HCT116 (cell line): Measurements from ENCODE around the gene MEGF6. TPM values are rescaled to one million over a fixed set of nuclear protein-coding genes. Genes with fewer than 3 reads are reported as not detected.

Experiments used
- ATAC-seq: fragments of 200-7000 bp; cut with Tn5 transposase; 2 replicates; pipeline ENCODE4 v1.9.1; 2020; ENCODE audit warnings: mild to moderate bottlenecking, moderate library complexity
- BruUV-seq: library from RNA; stranded (reverse); fragments of 400-500 nt; replicated peaks from 2 replicates; lab custom pipeline; 2021; lab: Mats Ljungman, UMichigan
- CTCF ChIA-PET: fragments of 300-600 bp; sonication (Branson Sonifier 250); formaldehyde crosslinking; loops from one replicate; lab custom pipeline; 2021; ENCODE audit warnings: antibody characterized with exemption; lab: Charles Lee
- POLR2A ChIA-PET: fragments of 300-600, 350-600 bp; sonication (Branson Sonifier 250); formaldehyde crosslinking; loops from one replicate; lab custom pipeline; 2021; ENCODE audit warnings: antibody characterized with exemption; lab: Charles Lee
- RAD21 ChIA-PET, 2 experiments: fragments of 300-600 bp; sonication (Branson Sonifier 250); formaldehyde crosslinking; loops; one replicate each; lab custom pipeline; 2023; ENCODE audit warnings: low total read pairs in 2 of 2; ENCODE audit not compliant: uncharacterized antibody in 2 of 2, unreplicated experiment in 2 of 2, low non-redundant PET in 1 of 2; lab: Charles Lee
- DNase-seq: peaks from one replicate; pipeline ENCODE4 v3.0.0-alpha.2; 2010; ENCODE audit warnings: low read depth, low spot score
- H2AFZ ChIP-seq: fragments of 200-600 bp; shearing (Covaris generic), sonication (generic); 2 replicates; pipeline ENCODE4 v1.6.1; 2017; ENCODE audit warnings: low read depth, mixed run types, mixed read lengths, antibody characterized with exemption, low read length; ENCODE audit not compliant: poor library complexity, severe bottlenecking
- H3K27ac ChIP-seq: 2 replicates; pipeline ENCODE4 v1.5.1; 2012; ENCODE audit warnings: low read depth, low read length
- H3K27me3 ChIP-seq: fragments of 200-600 bp; sonication (generic); 2 replicates; pipeline ENCODE4 v1.6.1; 2016; ENCODE audit warnings: mixed run types, low read length, mixed read lengths; ENCODE audit not compliant: insufficient read depth
- H3K36me3 ChIP-seq, 2 experiments: fragments of 200-500 bp in 1 of 2; fragments of 200-600 bp in 1 of 2; sonication (Bioruptor generic) in 1 of 2; sonication (generic) in 1 of 2; 2 replicates each; pipeline versions ENCODE4 v1.5.1 to v1.6.1; 2014 to 2016; ENCODE audit warnings: low read length in 2 of 2, inconsistent platforms in 1 of 2, mixed read lengths in 1 of 2, mixed run types in 1 of 2; ENCODE audit not compliant: insufficient read depth in 2 of 2, control insufficient read depth in 1 of 2
- H3K4me1 ChIP-seq, 2 experiments: fragments of 200-600 bp in 1 of 2; sonication (generic) in 1 of 2; 2 replicates each; pipeline versions ENCODE4 v1.5.1 to v1.6.1; 2012 to 2017; ENCODE audit warnings: low read length in 2 of 2, inconsistent platforms in 1 of 2, mild to moderate bottlenecking in 1 of 2, mixed read lengths in 1 of 2, mixed run types in 1 of 2, moderate library complexity in 1 of 2; ENCODE audit not compliant: insufficient read depth in 2 of 2, control insufficient read depth in 1 of 2
- H3K4me2 ChIP-seq: fragments of 200-600 bp; sonication (generic); 2 replicates; pipeline ENCODE4 v1.6.1; 2017; ENCODE audit warnings: mixed run types, low read length, mixed read lengths
- H3K4me3 ChIP-seq, 2 experiments: fragments of 200-600 bp in 1 of 2; sonication (generic) in 1 of 2; replicated peaks in 1 of 2; 2 replicates each; pipeline ENCODE4 v1.5.1; 2011 to 2016; ENCODE audit warnings: low read length in 2 of 2, control low read depth in 1 of 2, low read depth in 1 of 2, mild to moderate bottlenecking in 1 of 2, mixed read lengths in 1 of 2, mixed run types in 1 of 2
- H3K79me2 ChIP-seq: fragments of 200-600 bp; sonication (generic); 2 replicates; pipeline ENCODE4 v1.6.1; 2017; ENCODE audit warnings: mild to moderate bottlenecking, mixed run types, low read length, moderate library complexity, mixed read lengths; ENCODE audit not compliant: insufficient read depth
- H3K9ac ChIP-seq: fragments of 200-600 bp; sonication (generic); 2 replicates; pipeline ENCODE4 v1.6.1; 2016; ENCODE audit warnings: low read length, mixed read lengths
- H3K9me2 ChIP-seq: fragments of 200-600 bp; sonication (generic), shearing (Covaris generic); 2 replicates; pipeline ENCODE4 v1.6.1; 2017; ENCODE audit warnings: mixed run types, mild to moderate bottlenecking, moderate library complexity; ENCODE audit not compliant: insufficient read depth
- H3K9me3 ChIP-seq, 2 experiments: fragments of 200-500 bp in 1 of 2; fragments of 200-600 bp in 1 of 2; sonication (Bioruptor generic) in 1 of 2; sonication (generic) in 1 of 2; 2 replicates each; pipeline ENCODE4 v1.6.1; 2014 to 2017; ENCODE audit warnings: low read length in 2 of 2, mixed read lengths in 2 of 2, inconsistent platforms in 1 of 2, low read depth in 1 of 2, mild to moderate bottlenecking in 1 of 2, mixed run types in 1 of 2, moderate library complexity in 1 of 2; ENCODE audit not compliant: control insufficient read depth in 1 of 2, insufficient read depth in 1 of 2
- H4K20me1 ChIP-seq: fragments of 200-600 bp; sonication (generic), shearing (Covaris generic); 2 replicates; pipeline ENCODE4 v1.6.1; 2017; ENCODE audit warnings: mixed run types, mild to moderate bottlenecking, moderate library complexity; ENCODE audit not compliant: insufficient read depth
- EZH2 ChIP-seq: fragments of 200-600 bp; sonication (generic); IDR thresholded peaks from 2 replicates; pipeline ENCODE4 v1.6.1; 2017; ENCODE audit warnings: antibody characterized with exemption, mixed run types
- JUND ChIP-seq: IDR thresholded peaks from 2 replicates; pipeline ENCODE4 v1.6.1; 2012
- SP1 ChIP-seq: IDR thresholded peaks from 2 replicates; pipeline ENCODE4 v1.6.1; 2012; ENCODE audit warnings: low read depth
- ZFX ChIP-seq: fragments of 450-650 bp; IDR thresholded peaks from 2 replicates; pipeline ENCODE4 v1.6.1; 2017
- intact Hi-C: fragments of 100-400 bp; cut with micrococcal nuclease; formaldehyde crosslinking; loops from 2 replicates; pipeline ENCODE4 v1.10.0; 2022
- total RNA-seq: library from RNA; stranded (reverse); gene quantifications from one replicate; pipeline ENCODE4 v1.2.1, GENCODE V29; 2021; ENCODE audit not compliant: unreplicated experiment
- TF ChIP-seq, protein P1 (sequence below): IDR thresholded peaks from 2 replicates; pipeline ENCODE4 v1.6.1; 2011; ENCODE audit warnings: mild to moderate bottlenecking, low read length, moderate library complexity; ENCODE audit not compliant: insufficient replicate concordance; ENCODE audit errors: extremely low read depth

Gene MEGF6
- total RNA-seq, 1 experiment from 2014 or later, result 47.6 TPM

- no peaks in the 10 kb centered on the region for H3K36me3 ChIP-seq
- no peak overlapping the region for H2AFZ ChIP-seq
- ChIA-PET RAD21 (interaction anchor here in 1 of 2 experiments (0.7 kb wide), 1 partner anchor 44 kb away, joined by 3 read pairs; no protein-coding TSS in a partner anchor), POLR2A (no interaction called here), CTCF (no interaction called here)
- DNase-seq (no peak), ATAC-seq (no peak)
- no peaks in the 10 kb centered on the region for H3K27me3 ChIP-seq
- H3K27ac ChIP-seq, result no peak overlapping the region
- H3K4me3 ChIP-seq, result no peak overlapping the region
- H3K9ac ChIP-seq, result no peak overlapping the region
- H3K9me2 ChIP-seq, result no peaks in the 10 kb centered on the region
- no peak for TF ChIP-seq EZH2
- no peak for TF ChIP-seq JUND
- TF ChIP-seq ZFX, result no peak
- no peak for TF ChIP-seq SP1
- TF ChIP-seq, protein P1, sequence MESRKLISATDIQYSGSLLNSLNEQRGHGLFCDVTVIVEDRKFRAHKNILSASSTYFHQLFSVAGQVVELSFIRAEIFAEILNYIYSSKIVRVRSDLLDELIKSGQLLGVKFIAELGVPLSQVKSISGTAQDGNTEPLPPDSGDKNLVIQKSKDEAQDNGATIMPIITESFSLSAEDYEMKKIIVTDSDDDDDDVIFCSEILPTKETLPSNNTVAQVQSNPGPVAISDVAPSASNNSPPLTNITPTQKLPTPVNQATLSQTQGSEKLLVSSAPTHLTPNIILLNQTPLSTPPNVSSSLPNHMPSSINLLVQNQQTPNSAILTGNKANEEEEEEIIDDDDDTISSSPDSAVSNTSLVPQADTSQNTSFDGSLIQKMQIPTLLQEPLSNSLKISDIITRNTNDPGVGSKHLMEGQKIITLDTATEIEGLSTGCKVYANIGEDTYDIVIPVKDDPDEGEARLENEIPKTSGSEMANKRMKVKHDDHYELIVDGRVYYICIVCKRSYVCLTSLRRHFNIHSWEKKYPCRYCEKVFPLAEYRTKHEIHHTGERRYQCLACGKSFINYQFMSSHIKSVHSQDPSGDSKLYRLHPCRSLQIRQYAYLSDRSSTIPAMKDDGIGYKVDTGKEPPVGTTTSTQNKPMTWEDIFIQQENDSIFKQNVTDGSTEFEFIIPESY, result no peak
- H4K20me1 ChIP-seq, result no peaks in the 10 kb centered on the region
- H3K79me2 ChIP-seq, result no peaks in the 10 kb centered on the region
- no peak overlapping the region for H3K4me2 ChIP-seq
- H3K4me1 ChIP-seq, result no peaks in the 10 kb centered on the region
- intact Hi-C loops, result no loop called here
- H3K9me3 ChIP-seq, result no peaks in the 10 kb centered on the region
- BruUV-seq, result no TSS peak
These were observed 90.6 kb downstream of the MEGF6 start for GRCh38 chr1:3520419-3521378.
